HG03175 (cell line): Measurements from ENCODE around the gene PRSS53.
"Not testable (repeated sequence)": the region's sequence is repeated elsewhere in the genome, so short reads cannot be mapped to it uniquely, and the experiment has no call there.

Experiments
- ATAC-seq: cut with Tn5 transposase; IDR thresholded peaks from one replicate; pipeline ENCODE4 v1.9.1; 2021; ENCODE audit warnings: mild to moderate bottlenecking, moderate library complexity; ENCODE audit not compliant: unreplicated experiment

The PRSS53 gene

DNA sequence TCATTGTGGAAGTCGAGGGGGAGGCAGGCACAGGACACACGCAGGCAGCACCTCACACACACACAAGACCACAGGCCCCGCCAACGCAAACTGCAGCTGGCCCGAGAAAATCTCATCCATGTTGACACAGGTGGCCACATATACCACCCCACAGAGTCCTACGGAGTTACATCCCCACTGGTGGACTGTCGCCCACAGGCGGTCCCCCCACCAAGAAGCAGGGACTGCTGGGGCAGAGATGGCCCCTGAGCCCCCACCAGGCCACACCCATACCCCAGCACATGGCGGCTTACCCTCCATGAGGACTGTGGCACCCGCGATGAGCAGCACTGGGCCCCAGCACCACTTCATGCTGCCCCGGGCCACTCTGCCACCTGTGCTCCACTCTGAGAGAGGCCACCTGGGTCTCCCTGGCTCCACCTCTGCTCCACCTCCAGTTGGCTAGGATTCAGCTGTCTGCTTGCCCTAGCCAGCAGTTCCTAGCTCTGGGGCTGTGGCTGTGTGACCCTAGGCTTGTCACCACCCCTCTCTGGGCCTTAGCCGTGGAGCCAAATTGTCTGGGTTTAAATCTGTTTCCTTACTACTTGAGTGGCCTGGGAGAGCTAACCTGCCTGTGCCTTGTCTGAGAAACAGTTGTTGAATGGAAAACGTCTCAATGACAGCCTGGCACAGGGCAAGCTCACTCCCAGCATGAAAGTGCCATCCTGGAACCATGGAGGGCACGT lies at the start of gene PRSS53:
PRSS53 (minus strand) TSS at position 485 of the 725 bp plus-strand sequence; CDS start at position 351, 134 bp downstream.
- no peak for ATAC-seq

DNA sequence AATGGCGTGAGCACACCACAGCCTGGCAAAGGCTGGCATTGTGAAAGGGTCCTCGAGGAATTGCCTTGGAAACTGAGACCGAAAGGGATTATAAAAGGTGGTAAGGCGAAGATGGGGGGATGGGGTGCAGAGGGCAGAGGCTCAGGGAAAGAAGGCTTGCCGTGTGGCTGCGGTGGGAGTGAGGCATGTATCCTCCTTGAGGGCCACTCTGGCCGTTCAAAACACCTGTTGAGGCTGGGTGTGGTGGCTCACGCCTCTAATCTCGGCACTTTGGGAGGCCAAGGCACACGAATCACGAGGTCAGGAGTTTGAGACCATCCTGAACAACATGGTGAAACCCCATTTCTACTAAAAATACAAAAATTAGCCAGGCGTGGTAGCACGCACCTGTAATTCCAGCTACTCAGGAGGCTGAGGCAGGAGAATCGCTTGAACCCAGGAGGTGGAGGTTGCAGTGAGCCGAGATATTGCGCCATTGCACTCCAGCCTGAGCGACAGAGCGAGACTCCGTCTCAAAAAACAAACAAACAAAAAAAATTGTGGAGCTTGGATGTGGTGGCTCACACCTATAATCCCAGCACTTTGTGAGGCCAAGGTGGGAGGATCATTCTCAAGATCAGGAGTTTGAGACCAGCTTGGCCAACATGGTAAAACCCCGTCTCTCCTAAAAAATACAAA lies 48.2 kb upstream of the PRSS53 start:
- not testable (repeated sequence) for ATAC-seq

DNA sequence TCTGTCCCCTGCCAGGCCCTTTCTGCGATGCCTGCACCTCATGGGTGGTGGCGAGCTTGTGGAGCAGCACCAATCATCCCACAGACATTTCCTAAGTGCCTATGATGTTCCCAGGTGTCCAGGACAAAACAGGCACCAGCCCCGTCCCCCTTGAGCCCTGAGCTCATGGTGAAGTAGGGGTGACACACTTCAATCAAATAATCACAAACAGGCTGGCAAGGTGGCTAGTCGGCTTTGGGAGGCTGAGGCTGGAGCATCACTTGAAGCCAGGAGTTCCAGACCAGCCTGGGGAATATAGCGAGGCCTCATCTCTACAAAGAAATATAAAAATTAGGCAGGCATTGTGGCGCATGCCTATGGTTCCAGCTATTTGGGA lies 47.5 kb upstream of the PRSS53 start:
- ATAC-seq, result no peak

DNA sequence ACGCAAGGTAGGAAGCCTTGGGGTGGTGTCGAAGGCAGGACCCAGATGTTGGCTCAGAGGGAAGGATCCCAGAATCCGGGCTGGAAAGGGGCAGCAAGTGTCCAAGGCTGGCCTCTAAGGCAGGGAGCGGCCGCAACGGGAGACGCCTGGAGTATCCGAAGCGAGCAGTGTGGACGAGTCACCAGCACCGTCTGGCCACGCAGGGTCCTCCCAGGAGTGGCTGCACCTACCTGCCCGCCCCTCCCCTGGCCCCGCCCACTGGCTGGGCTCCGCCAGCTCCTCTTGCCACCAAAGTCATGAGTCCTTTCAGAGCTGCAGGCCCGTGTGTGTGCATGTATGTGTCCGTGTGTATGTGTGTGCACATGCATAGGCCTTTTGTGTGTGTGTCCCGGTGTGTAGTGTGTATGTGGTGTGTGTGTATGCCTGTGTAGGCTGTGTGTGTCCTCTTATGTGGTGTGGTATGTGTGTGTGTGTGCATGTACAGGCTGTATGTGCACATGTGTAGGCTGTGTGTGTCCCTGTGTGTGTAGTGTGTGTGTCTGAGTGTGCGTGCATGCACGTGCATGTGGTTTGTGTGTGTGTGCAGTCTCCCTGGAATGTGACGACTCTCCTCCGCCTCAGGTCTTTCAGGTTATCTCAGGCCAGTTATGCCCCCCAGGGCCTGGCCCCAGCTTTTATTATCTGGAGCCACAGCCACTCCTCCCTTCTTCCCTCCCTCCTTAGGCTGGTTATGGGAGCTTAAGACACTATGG lies 47.0 kb upstream of the PRSS53 start, which contains the start of gene PRSS8:
PRSS8 (minus strand) TSS at position 193 of the 752 bp plus-strand sequence. CDS start 229 bp downstream, outside the sequence.
- ATAC-seq, result no peak

DNA sequence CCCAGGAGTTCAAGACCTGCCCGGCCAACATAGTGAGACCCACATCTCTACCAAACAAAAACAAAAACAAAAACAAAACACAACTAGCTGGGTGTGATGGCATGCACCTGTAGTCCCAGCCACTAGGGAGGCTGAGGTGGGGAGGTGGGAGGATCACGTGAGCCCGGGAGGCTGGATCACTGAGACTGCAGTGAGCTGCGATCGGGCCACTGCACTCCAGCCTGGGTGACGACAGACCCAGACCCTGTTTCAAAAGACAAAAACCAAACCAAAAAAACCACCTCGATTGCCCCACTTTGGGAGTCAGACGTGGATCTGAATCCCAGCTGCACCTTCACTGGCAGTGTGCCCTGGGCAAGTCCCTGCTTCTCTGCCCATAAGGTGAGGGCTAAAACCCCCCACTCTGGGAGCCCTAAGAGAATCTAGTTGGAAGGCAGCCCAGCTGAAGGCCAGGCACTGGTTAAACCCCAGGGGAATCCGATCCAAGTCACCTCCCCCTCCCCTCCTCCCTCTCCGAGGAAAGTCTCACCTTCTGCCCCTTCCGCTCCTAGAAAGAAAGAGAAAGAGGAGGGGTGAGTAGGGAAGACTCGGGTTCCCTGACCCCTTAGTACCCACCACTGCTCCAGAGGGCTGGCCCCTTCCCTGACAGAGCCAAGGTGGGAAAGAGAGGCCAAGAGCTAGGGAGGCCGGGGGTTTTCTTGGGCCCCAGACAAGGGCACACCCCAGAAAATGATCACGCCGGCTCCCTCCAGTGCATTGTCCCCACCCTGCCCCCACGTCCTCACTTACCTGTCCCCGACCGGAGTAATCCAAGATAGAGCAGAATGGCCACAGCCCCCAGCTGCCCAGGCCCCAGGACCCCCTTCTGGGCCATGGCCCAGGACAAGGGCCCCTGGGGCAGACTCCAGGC lies 46.1 kb upstream of the PRSS53 start:
- ATAC-seq, result no peak

DNA sequence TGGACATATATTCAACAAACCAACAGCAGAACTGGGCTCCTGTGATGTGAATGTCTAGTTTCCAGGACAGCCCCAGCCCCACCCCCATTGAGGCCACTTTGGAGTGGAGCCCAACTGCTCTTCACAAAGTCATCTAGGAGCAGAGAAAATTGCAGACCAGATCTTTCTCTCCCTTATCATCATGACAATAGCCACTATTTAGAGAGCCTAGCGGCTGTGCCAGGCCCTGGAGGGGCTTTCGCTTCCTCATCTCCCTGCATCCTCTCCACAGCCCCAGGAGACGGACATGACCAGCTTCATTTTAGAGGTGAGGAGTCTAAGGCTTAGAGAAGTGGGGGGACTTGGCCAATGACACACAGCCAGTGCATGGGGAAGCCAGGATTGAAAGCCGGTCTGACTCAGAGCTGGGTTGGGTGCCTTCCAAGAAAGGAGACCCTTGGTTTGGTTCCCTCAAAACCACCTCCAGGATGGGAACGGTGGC lies 45.4 kb upstream of the PRSS53 start:
- ATAC-seq, result no peak

DNA sequence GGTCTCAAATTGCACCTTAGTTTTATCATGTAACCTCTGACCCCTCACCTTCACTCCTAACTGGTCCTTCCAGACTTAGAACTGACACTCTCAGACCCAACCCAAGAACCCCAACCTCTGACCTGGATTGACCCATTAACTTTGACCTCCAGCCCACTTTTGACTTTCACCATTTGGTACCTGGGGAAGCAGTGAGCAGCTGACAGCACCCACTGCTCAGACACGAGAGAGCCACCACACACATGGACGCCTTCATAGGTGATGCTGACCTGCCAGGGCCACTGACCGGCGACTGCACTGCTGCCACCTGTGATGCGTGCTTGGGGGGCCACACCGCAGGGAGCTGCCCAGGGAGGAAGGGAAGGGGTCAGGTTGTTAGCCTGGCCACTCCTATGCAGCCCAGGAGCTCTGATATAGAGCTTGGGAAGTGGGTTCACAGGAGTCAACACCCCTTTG lies 44.3 kb upstream of the PRSS53 start:
- ATAC-seq, result no peak

DNA sequence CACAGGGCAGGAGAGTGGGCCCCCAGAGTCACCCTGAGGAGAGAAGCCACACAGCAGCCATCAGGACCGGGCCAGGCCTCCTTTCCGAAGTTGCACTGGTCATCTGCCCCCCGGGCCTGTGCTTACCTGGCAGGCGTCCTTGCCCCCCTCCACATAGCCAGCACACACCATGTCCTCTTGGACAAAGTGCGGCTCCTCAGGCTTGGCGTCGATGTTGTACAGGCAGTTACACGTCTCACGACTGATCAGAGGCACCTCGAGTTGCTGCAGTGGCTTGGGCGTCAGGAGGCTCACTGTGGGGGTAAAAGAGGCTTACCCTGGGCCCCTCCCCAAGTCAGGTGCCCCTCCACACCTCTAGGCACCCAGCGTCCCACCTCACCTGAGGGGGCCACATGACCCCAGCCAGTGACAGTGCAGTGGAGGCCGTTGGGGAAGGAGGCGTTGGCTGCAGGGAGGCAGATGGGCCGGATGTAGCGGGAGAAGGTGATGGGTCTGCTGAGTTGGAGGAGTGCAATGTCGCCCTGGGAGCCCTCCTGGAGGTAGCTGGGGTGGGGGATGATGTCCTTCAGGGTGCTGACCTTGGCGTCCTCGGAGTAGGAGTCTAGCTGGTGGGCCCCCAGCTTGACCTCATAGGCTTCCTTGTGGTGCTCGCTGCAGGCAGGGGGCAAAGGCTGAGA lies 43.7 kb upstream of the PRSS53 start:
- no peak for ATAC-seq

DNA sequence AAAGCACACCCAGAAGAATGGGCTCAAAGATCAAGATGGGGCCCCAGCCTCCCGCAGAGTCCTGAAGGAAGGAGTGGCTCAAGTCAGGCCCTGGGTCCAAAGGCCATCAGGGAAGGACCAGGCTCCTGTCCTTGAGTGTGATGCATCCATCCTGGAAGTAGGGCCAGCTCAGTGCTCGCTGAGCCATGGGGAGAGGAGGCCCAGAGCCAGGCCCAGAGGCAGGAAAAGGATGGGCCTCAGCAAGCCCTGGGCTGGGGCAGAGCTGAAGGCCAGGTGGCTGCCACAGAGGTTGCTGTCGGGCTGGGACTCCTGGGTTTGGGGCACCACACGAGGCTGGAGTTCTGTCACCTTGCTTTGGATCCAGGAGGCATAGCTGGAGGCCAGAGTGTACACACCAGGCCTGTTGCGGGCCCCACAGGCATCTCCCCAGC lies 43.1 kb upstream of the PRSS53 start:
- ATAC-seq, result no peak

DNA sequence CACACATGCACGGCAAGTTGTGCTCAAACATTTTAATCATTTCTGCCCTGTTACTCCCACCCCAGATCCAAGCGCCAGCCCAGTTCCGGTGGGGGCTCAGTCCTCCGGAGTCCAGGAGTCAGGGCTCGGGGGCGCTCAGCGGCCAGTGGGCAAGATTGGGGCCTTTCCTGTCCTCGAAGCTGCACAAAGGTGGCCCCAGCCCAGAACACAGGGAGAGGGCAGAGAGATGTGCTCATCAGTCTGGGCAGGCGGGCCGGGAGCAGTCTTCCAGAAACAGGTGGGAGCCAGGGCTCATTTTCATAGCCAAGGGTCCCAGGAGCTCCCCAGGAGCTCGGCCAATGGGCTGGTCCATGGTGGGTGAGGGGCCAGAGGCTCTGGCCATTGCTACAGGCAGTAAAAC lies 42.7 kb upstream of the PRSS53 start:
- no peak for ATAC-seq

DNA sequence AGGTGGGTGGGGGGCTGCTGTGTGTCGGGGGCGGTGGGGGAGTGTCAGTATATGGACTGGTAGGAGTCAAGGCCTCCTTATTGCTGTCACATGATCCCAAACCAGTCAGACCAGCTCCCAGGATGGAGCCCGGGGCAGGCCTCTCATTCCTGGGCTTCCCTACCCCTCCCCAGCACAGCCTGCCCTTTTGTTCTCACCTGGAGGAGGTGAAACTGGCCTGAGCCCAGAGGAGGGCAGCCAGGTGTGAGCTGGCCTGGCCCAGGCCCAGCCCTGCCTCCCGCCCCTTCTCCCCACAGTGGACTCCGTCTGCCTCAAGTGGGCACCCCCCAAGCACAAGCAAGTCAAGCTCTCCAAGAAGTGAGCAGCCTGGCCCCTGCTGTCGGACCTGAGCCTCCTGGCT lies 42.2 kb upstream of the PRSS53 start:
- ATAC-seq, result no peak

DNA sequence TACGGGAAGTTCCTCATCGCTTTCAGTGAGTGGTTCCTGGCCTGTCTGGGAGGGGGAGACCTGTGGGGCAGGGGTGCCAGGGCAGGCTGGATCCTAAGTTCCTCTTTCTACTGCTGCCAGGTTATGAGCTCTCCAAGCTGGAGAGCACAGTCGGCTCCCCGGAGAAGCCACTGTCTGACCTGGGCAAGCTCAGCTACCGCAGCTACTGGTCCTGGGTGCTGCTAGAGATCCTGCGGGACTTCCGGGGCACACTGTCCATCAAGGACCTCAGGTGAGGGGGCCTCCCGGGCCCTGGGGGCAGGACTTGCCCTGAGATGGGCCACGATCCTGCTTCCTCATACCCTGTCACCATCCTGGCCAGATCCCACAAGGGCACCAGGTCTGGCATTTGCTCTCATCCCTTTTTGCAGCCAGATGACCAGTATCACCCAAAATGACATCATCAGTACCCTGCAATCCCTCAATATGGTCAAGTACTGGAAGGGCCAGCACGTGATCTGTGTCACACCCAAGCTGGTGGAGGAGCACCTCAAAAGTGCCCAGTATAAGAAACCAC lies 41.7 kb upstream of the PRSS53 start:
- ATAC-seq, result no peak

DNA sequence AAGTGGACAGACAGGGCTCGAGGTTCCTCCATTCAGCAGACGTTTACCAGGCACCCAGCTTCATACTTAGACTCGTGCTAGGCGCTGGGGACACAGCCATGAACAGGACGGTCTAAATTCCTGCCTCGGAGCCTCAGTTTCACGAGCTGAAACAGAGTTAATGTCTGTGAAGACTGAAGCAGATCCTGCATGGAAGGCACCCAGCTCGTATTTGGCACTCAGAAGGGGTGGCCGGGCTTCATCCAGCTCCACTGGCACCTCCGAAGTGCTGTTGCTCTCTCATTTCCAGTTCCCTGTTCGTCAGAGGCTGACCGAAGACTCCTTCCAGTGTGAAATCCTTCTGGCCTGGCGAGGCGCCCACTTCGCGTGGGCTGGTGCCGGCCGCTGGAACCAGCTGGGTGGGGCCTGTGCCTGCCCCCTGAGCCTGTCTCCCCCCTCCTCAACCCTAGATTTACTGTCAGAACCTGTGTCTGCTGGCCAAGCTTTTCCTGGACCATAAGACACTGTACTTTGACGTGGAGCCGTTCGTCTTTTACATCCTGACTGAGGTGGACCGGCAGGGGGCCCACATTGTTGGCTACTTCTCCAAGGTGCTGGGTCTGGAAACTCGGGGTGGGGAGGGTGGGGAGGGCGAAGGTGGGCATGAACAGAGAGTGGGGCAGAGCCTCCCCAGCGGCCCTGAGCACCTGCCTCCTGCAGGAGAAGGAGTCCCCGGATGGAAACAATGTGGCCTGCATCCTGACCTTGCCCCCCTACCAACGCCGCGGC lies 41.0 kb upstream of the PRSS53 start:
- no peak for ATAC-seq

DNA sequence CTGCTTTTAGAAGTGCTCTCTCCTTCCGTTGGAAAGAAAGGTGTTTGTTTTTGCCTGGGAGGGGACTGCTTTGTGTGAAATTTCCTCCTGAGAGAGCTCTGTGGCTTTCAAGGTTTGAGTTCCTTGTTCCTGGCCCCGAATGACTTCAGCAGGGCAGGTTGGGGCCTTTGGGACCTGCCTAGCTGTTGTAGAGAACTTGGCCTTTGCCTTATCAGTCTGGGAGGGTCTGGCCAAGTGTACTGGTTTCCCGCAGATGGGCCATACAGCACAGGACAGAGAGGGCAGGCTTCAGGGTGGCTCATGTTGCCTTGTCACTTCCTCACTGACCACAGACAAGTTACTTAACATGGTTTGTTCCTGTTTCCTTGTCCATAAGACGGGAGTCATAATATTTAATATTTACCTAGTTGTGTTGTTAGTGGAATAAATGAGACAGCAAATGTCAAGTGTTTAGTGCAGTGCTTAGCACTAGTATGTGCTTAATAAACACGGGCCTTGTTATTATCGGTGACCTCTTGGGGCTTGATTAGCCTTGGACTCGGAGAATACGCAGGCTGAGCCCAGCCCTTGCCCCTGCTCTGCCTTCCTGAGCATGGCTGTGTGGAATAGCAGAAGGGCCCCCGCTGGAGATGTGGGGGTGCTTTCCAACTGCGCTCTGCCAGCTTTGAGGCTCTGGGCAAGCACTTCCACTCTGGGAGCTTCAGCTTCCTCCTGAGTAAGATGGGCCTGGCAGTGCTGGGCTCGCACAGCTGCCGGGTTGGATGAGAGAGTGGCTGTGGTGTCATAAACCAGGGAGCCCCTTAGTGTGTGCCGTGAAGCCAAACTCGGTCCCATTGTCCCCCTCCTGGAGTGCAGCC lies 40.2 kb upstream of the PRSS53 start:
- no peak for ATAC-seq

DNA sequence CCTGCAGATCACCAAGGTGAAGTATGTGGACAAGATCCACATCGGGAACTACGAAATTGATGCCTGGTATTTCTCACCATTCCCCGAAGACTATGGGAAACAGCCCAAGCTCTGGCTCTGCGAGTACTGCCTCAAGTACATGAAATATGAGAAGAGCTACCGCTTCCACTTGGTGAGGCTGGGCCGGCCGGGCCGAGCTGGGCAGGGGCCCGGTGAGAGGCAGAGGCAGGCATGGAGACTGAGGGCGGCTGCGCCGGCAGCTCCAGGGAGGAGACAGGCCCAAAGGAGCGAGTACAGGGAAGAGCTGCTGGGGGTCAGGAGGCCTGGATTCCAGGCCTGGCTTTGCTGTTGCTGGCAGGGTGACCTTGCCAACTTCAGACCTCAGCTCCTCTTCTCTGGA lies 38.4 kb upstream of the PRSS53 start:
- ATAC-seq, result no peak

DNA sequence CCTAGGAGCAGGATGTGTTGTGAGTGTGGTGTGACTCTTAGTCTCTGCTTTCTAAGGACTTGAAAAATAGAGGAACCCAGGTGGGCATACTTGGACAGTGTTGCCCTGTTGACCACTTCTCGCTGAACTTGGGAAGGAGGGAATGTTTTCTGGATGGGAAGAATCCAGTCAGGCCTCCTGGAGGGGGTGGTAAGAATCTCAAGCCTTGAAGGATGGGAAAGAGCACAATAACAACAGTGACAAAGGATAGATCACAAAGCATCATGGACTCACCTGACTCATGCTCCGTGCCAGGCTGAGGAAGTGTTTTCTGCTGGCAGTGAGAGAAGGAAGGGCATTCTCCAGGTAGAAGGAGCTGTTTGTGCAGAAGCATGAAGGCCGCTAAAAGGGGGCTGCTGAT lies 37.1 kb upstream of the PRSS53 start:
- no peak for ATAC-seq

DNA sequence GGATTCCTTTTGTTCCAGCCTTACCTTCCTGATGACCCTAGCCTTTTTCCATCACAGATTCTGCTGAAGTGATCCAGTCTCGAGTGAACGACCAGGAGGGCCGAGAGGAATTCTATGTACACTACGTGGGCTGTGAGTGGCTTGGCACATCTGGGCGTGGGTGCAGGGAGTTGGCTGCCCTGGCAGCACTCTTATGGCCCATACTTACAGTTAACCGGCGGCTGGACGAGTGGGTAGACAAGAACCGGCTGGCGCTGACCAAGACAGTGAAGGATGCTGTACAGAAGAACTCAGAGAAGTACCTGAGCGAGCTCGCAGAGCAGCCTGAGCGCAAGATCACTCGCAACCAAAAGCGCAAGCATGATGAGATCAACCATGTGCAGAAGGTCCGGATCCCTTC lies 31.4 kb upstream of the PRSS53 start:
- ATAC-seq, result no peak
